ENCODE results near the gene ANKMY1. TPM values are rescaled to one million over a fixed set of nuclear protein-coding genes. Genes with fewer than 3 reads are reported as not detected.

ANKMY1 gene
- polyA plus RNA-seq, 1 experiment = 6.8 TPM

GRCh38 chr2:240443891-240444301 lies 113.9 kb downstream of the ANKMY1 start:
- no peak for TF ChIP-seq CTCF (IDR thresholded peaks at IDR 0.05; ENCODE audit: insufficient read depth, low read depth, low read length)
- Histone ChIP-seq H3K36me3 (ENCODE audit: control insufficient read depth, insufficient read depth, low read length) (peaks cover 16% of the 10 kb centered on the region), H3K4me3 (ENCODE audit: low read depth, low read length) (no peak overlapping the region), H3K27me3 (ENCODE audit: control insufficient read depth, insufficient read depth, low read length) (no peaks in the 10 kb centered on the region)
- CTCF ChIA-PET = no interaction called here
- POLR2A ChIA-PET = no interaction called here
- DNase-seq (ENCODE audit: low read depth) = no peak

GRCh38 chr2:240442891-240443715 lies 114.7 kb downstream of the ANKMY1 start:
- POLR2A ChIA-PET = no interaction called here
- DNase-seq (ENCODE audit: low read depth) = no peak
- no peak overlapping the region for H3K4me3 ChIP-seq (ENCODE audit: low read depth, low read length)
- H3K36me3 ChIP-seq (ENCODE audit: control insufficient read depth, insufficient read depth, low read length) = peaks cover 16% of the 10 kb centered on the region
- TF ChIP-seq CTCF (IDR thresholded peaks at IDR 0.05; ENCODE audit: insufficient read depth, low read depth, low read length) = no peak
- CTCF ChIA-PET = interaction anchor here (1.2 to 1.7 kb wide), 2 partner anchors 8 to 210 kb away, joined by 4 to 6 read pairs; no protein-coding TSS in a partner anchor
- H3K27me3 ChIP-seq (ENCODE audit: control insufficient read depth, insufficient read depth, low read length) = no peaks in the 10 kb centered on the region

GRCh38 chr2:240441993-240442411 lies 115.8 kb downstream of the ANKMY1 start:
- H3K4me3 ChIP-seq (ENCODE audit: low read depth, low read length) = no peak overlapping the region
- ChIA-PET POLR2A (no interaction called here), CTCF (interaction anchor here (1.2 to 1.7 kb wide), 2 partner anchors 9 to 208 kb away, joined by 4 to 6 read pairs; no protein-coding TSS in a partner anchor)
- H3K36me3 ChIP-seq (ENCODE audit: control insufficient read depth, insufficient read depth, low read length) = peaks cover 16% of the 10 kb centered on the region
- no peaks in the 10 kb centered on the region for H3K27me3 ChIP-seq (ENCODE audit: control insufficient read depth, insufficient read depth, low read length)
- TF ChIP-seq CTCF (IDR thresholded peaks at IDR 0.05; ENCODE audit: insufficient read depth, low read depth, low read length) = no peak
- no peak for DNase-seq (ENCODE audit: low read depth)

- Histone ChIP-seq H3K36me3 (ENCODE audit: control insufficient read depth, insufficient read depth, low read length) (peaks cover 16% of the 10 kb centered on the region), H3K27me3 (ENCODE audit: control insufficient read depth, insufficient read depth, low read length) (no peaks in the 10 kb centered on the region), H3K4me3 (ENCODE audit: low read depth, low read length) (no peak overlapping the region)
- no peak for DNase-seq (ENCODE audit: low read depth)
- ChIA-PET POLR2A (no interaction called here), CTCF (interaction anchor here (1.7 to 3.8 kb wide), 2 partner anchors 208 kb away, joined by 6 to 39 read pairs; no protein-coding TSS in a partner anchor)
- TF ChIP-seq CTCF (IDR thresholded peaks at IDR 0.05; ENCODE audit: insufficient read depth, low read depth, low read length) = no peak
These were observed 116.3 kb downstream of the ANKMY1 start for GRCh38 chr2:240441326-240441992.

GRCh38 chr2:240440704-240441320 lies 117.0 kb downstream of the ANKMY1 start:
- Histone ChIP-seq H3K36me3 (ENCODE audit: control insufficient read depth, insufficient read depth, low read length) (peaks cover 12% of the 10 kb centered on the region), H3K27me3 (ENCODE audit: control insufficient read depth, insufficient read depth, low read length) (no peaks in the 10 kb centered on the region), H3K4me3 (ENCODE audit: low read depth, low read length) (no peak overlapping the region)
- ChIA-PET CTCF (interaction anchor here (3.8 kb wide), 1 partner anchor 208 kb away, joined by 39 read pairs; no protein-coding TSS in a partner anchor), POLR2A (no interaction called here)
- no peak for DNase-seq (ENCODE audit: low read depth)
- no peak for TF ChIP-seq CTCF (IDR thresholded peaks at IDR 0.05; ENCODE audit: insufficient read depth, low read depth, low read length)

Measured in BJ (cell line).